CD4-positive, alpha-beta T cell (primary cell): ENCODE measurements around the gene TUBB. TPM values are rescaled to one million over a fixed set of nuclear protein-coding genes. Genes with fewer than 3 reads are reported as not detected.

Experiments used
- ATAC-seq: fragments of 200-7000 bp; cut with Tn5 transposase; one replicate; pipeline ENCODE4 v1.10.0; 2022; ENCODE audit warnings: mild to moderate bottlenecking; ENCODE audit not compliant: poor library complexity
- CTCF ChIA-PET: fragments of 350-600 bp; sonication (Branson Sonifier 250); formaldehyde crosslinking; loops from one replicate; lab custom pipeline; 2021; ENCODE audit warnings: antibody characterized with exemption, inconsistent platforms; lab: Charles Lee
- POLR2A ChIA-PET: fragments of 350-600 bp; sonication (Branson Sonifier 250); formaldehyde crosslinking; loops from one replicate; lab custom pipeline; 2021; ENCODE audit warnings: antibody characterized with exemption, inconsistent platforms; lab: Charles Lee
- DNase-seq, 14 experiments: peaks; one replicate each; pipeline ENCODE4 v3.0.0-alpha.2; 2013 to 2020; ENCODE audit warnings: mixed read lengths in 2 of 14
- H3K27ac ChIP-seq, 2 donors: one replicate each; pipeline versions ENCODE4 v1.5.1 to v1.7.0; 2013; ENCODE audit warnings: low read length in 2 of 2, low read depth in 1 of 2, mild to moderate bottlenecking in 1 of 2
- H3K27me3 ChIP-seq, 2 experiments: 1 replicate in 1 of 2; 2 replicates in 1 of 2; pipeline versions ENCODE4 v1.6.1 to v1.7.0; 2013; ENCODE audit warnings: low read length in 2 of 2, control low read depth in 1 of 2, mild to moderate bottlenecking in 1 of 2, moderate library complexity in 1 of 2; ENCODE audit not compliant: insufficient read depth in 2 of 2, control insufficient read depth in 1 of 2
- H3K36me3 ChIP-seq: one replicate; pipeline ENCODE4 v1.6.1; 2013; ENCODE audit warnings: low read length, control low read depth; ENCODE audit not compliant: insufficient read depth
- H3K4me1 ChIP-seq: one replicate; pipeline ENCODE4 v1.6.1; 2013; ENCODE audit warnings: low read length, control low read depth; ENCODE audit not compliant: insufficient read depth
- H3K4me3 ChIP-seq: one replicate; pipeline ENCODE4 v1.5.1; 2013; ENCODE audit warnings: mild to moderate bottlenecking, low read length, moderate library complexity
- H3K9me3 ChIP-seq, 2 experiments: 1 replicate in 1 of 2; 2 replicates in 1 of 2; pipeline versions ENCODE4 v1.6.1 to v1.7.0; 2013; ENCODE audit warnings: low read length in 2 of 2, mild to moderate bottlenecking in 2 of 2, control low read depth in 1 of 2, moderate library complexity in 1 of 2; ENCODE audit not compliant: control insufficient read depth in 1 of 2, insufficient read depth in 1 of 2
- H3K27ac Mint-ChIP-seq: one replicate; pipeline ENCODE4 v1.8.0; 2020; ENCODE audit warnings: mixed read lengths
- H3K27me3 Mint-ChIP-seq: one replicate; pipeline ENCODE4 v1.8.0; 2021; ENCODE audit warnings: mixed read lengths
- H3K36me3 Mint-ChIP-seq: one replicate; pipeline ENCODE4 v1.8.0; 2021; ENCODE audit warnings: low read depth, mixed read lengths
- H3K4me1 Mint-ChIP-seq: one replicate; pipeline ENCODE4 v1.8.0; 2021; ENCODE audit warnings: low read depth, mixed read lengths
- H3K4me3 Mint-ChIP-seq: one replicate; pipeline ENCODE4 v1.8.0; 2020; ENCODE audit warnings: mild to moderate bottlenecking, mixed read lengths
- H3K9me3 Mint-ChIP-seq: one replicate; pipeline ENCODE4 v1.8.0; 2020; ENCODE audit warnings: mixed read lengths
- intact Hi-C, 2 experiments: fragments of 100-400 bp; cut with DNase I in 1 of 2; cut with micrococcal nuclease in 1 of 2; formaldehyde crosslinking; loops; one replicate each; pipeline versions ENCODE4 v1.15.1 to v1.9.0; 2023 to 2025; cut with DNase I, micrococcal nuclease
- total RNA-seq, 174 experiments: library from RNA in 2 of 174; stranded (reverse) in 2 of 174; gene quantifications; one replicate each; pipeline ENCODE4 v1.2.3 and lab custom pipeline; 2021 to 2026
- TF ChIP-seq, protein P1 (sequence below): fragments of 200-600 bp; IDR thresholded peaks from one replicate; pipeline ENCODE4 v1.8.0; 2022; ENCODE audit warnings: antibody characterized with exemption, mild to moderate bottlenecking

Gene TUBB
- total RNA-seq, 2 experiments from 2014 or later, result 76.0 to 78.4 TPM

DNA sequence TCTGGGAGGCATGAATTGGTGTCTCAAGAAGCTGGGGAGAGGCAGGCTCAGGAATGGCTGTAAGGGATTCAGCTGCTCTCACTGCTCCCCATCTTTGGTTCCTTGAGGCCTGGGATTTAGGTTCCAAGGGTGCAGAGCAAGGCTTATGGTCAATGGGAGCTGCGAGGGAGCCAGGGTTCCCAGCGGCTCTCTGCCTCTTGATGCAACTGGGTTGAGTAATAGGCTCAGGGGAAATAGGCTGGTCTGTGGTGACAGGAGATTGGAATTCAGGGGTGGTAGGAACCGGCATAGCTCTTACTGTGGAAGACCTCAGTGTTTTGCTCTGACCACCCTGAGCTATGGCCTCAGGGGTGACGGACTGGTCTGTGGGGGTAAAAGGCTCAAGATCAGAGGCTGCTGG lies 16.3 kb upstream of the TUBB start:
- no peak for DNase-seq
- intact Hi-C loops, result no loop called here
- Histone ChIP-seq H3K27ac (no peak overlapping the region), H3K9me3 (no peaks in the 10 kb centered on the region), H3K36me3 (peaks cover 41% of the 10 kb centered on the region), H3K4me3 (no peak overlapping the region), H3K27me3 (no peaks in the 10 kb centered on the region), H3K4me1 (no peaks in the 10 kb centered on the region)
- no peak for ATAC-seq
- CTCF ChIA-PET, result interaction anchor here (1.0 to 2.1 kb wide), 3 partner anchors 25 to 78 kb away, joined by 3 to 6 read pairs (median 4); no protein-coding TSS in a partner anchor
- POLR2A ChIA-PET, result interaction anchor here (1.2 to 1.8 kb wide), 2 partner anchors 13 to 22 kb away, joined by 4 to 9 read pairs; partner anchors contain the start of gene MDC1
- no peak overlapping the region for H3K27ac Mint-ChIP-seq
- H3K9me3 Mint-ChIP-seq, result no peaks in the 10 kb centered on the region
- TF ChIP-seq, protein P1, sequence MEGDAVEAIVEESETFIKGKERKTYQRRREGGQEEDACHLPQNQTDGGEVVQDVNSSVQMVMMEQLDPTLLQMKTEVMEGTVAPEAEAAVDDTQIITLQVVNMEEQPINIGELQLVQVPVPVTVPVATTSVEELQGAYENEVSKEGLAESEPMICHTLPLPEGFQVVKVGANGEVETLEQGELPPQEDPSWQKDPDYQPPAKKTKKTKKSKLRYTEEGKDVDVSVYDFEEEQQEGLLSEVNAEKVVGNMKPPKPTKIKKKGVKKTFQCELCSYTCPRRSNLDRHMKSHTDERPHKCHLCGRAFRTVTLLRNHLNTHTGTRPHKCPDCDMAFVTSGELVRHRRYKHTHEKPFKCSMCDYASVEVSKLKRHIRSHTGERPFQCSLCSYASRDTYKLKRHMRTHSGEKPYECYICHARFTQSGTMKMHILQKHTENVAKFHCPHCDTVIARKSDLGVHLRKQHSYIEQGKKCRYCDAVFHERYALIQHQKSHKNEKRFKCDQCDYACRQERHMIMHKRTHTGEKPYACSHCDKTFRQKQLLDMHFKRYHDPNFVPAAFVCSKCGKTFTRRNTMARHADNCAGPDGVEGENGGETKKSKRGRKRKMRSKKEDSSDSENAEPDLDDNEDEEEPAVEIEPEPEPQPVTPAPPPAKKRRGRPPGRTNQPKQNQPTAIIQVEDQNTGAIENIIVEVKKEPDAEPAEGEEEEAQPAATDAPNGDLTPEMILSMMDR, result no peak
- H3K4me1 Mint-ChIP-seq, result no peaks in the 10 kb centered on the region
- no peaks in the 10 kb centered on the region for H3K27me3 Mint-ChIP-seq
- H3K36me3 Mint-ChIP-seq, result peaks cover 77% of the 10 kb centered on the region
- H3K4me3 Mint-ChIP-seq, result no peak overlapping the region

DNA sequence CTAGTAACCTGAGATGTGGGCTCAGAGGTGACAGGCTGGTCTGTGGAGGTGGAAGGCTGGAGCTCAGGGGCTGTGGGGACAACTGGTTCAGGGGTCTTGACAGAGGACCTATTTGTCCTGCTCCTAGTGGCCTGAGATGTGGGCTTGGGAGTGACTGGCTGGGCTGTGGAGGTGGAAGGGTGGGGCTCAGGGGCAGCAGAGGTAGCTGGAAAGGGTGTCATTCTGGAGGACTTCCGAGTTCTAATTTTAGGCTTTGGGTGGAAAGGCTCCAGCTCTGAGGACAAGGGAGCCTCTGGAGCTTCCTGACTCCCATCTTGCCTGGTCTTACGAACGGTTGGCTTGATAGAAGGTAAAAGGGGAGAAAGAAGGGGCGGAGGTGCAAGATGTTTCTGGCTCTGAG lies 14.5 kb upstream of the TUBB start:
- H3K4me1 ChIP-seq, result no peaks in the 10 kb centered on the region
- H3K9me3 Mint-ChIP-seq, result no peaks in the 10 kb centered on the region
- H3K4me1 Mint-ChIP-seq, result no peaks in the 10 kb centered on the region
- CTCF ChIA-PET, result interaction anchor here (2.1 kb wide), 1 partner anchor 27 kb away, joined by 6 read pairs; no protein-coding TSS in a partner anchor
- no peaks in the 10 kb centered on the region for H3K27me3 Mint-ChIP-seq
- H3K9me3 ChIP-seq, result no peaks in the 10 kb centered on the region
- ATAC-seq, result no peak
- intact Hi-C loops, result no loop called here
- no peak for DNase-seq
- H3K27ac ChIP-seq, result no peak overlapping the region
- no peak overlapping the region for H3K27ac Mint-ChIP-seq
- no peak overlapping the region for H3K4me3 ChIP-seq
- POLR2A ChIA-PET, result interaction anchor here (1.7 kb wide), 1 partner anchor 12 kb away, joined by 9 read pairs; the partner anchor contains the start of gene MDC1
- no peak overlapping the region for H3K4me3 Mint-ChIP-seq
- H3K36me3 Mint-ChIP-seq, result peaks cover 79% of the 10 kb centered on the region
- TF ChIP-seq, protein P1, result no peak
- peaks cover 37% of the 10 kb centered on the region for H3K36me3 ChIP-seq
- no peaks in the 10 kb centered on the region for H3K27me3 ChIP-seq

DNA sequence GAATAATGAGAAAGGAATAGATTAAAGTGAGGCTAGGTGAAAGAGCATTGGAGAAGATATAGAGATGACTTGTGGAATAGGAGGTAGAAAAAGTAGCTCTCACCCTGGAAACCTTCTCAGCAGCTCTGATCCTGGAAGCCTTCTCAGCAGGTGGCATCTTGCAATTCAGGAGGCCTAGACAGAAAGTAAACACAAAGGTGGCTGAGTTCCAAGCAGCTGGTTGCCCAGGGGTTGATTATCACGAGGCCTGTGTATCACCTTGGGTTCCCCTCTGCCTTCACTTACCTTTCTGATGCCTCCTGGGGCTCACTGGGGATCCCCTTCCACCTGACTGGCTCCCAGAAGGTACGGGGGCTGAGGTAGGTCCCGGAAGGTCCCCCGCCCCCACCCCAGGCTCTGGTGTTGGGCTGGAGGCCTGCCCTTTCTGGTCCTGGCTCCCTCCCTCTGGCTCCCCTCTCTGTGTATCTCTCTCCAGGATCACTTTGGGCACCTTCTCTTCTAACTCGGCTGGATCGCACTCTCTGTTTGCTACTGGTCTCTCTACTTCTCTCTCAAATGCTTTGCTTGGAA lies 12.8 kb upstream of the TUBB start:
- H3K4me1 Mint-ChIP-seq, result no peaks in the 10 kb centered on the region
- H3K27ac Mint-ChIP-seq, result no peak overlapping the region
- Histone ChIP-seq H3K9me3 (no peaks in the 10 kb centered on the region), H3K4me1 (no peaks in the 10 kb centered on the region), H3K27me3 (no peaks in the 10 kb centered on the region), H3K4me3 (no peak overlapping the region), H3K36me3 (peaks cover 54% of the 10 kb centered on the region), H3K27ac (no peak overlapping the region)
- H3K27me3 Mint-ChIP-seq, result no peaks in the 10 kb centered on the region
- ChIA-PET POLR2A (interaction anchor here (1.0 kb wide), 1 partner anchor 10 kb away, joined by 3 read pairs; the partner anchor contains the start of gene MDC1), CTCF (interaction anchor here (1.6 kb wide), 1 partner anchor 28 kb away, joined by 4 read pairs; no protein-coding TSS in a partner anchor)
- TF ChIP-seq, protein P1, result no peak
- no peaks in the 10 kb centered on the region for H3K9me3 Mint-ChIP-seq
- H3K36me3 Mint-ChIP-seq, result peaks cover 87% of the 10 kb centered on the region
- DNase-seq, result peak in 1 of 14 experiments; percentile 1
- intact Hi-C loops, result no loop called here
- H3K4me3 Mint-ChIP-seq, result no peak overlapping the region
- no peak for ATAC-seq
